ENCODE data around the gene TMEM161A. TPM values are rescaled to one million over a fixed set of nuclear protein-coding genes. Genes with fewer than 3 reads are reported as not detected.

The TMEM161A gene
- total and polyA plus RNA-seq, 2 of the 13 experiments (the other 11 are each of a cell fraction or from before 2014, with no cell fraction given), result 25.9 to 31.4 TPM

DNA sequence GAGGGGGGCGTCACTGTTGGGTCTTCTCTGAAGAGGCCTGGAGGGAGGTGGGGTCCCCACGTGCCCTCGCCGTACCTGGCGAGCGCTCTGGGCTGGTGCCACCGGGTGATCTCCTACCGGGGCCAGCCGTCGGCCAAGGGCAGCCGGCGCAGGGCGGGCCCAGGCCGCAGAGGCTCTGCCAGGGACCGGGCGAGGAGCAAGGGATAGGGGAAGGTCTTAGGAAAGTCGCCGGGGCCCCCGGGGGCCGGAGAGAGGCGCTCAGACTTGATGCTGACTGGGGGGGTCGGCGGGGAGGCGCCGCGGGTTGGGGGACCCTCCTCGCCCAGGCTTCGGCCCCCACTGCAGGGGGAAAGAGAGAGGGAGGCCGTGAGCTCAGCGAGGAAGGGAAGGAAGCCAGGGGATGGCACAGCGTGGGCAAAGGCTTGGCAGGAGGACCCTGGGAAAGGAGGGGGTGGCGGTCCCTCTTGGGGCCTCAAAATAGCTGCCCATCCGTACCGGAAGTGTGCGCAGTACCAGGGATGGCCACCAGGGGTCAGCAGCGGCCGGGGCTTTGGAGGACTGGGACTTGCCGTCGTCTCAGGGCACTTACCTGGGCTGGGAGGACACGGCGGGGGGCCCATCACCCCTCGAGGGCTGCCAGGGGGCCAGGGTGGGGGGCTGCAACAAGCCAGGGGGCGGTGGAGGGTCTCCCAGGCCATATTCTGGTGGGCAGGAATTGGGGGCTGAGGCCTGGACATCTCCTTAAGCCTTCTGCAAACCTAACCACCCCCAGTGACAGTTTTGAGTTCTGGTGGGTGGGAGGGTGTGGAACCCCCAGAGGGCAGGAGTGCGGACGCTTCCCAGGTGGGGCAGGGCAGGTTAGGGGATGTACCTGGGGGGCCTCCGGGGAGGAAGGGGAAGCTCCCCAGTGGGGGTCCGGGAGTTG lies 7.7 kb upstream of the TMEM161A start (continued):
- TF ChIP-seq THAP11 (CRISPR knock-in tag; IDR thresholded peaks at IDR 0.05) (peak; percentile 33; the same call in 1 of the 2 replicates), ZNF883 (CRISPR knock-in tag; IDR thresholded peaks at IDR 0.05; ENCODE audit: not compliant biosample characterization) (no peak), XRCC5 (optimal IDR thresholded peaks at IDR 0.05; ENCODE audit: low read length) (peak; percentile 24), ARNT2 (CRISPR knock-in tag; IDR thresholded peaks at IDR 0.05; ENCODE audit: low read depth) (peak; percentile 31; the same call in 1 of the 2 replicates), PHF5A (CRISPR knock-in tag; IDR thresholded peaks at IDR 0.05; ENCODE audit: low read depth, unreplicated experiment) (peak; percentile 33), RFX5 (IDR thresholded peaks at IDR 0.05; ENCODE audit: low read depth, low read length) (peak; percentile 27; the same call in 1 of the 2 replicates), SMC3 (IDR thresholded peaks at IDR 0.05; ENCODE audit: low read length) (peak; percentile 55; the same call in 1 of the 2 replicates), ERF (CRISPR knock-in tag; IDR thresholded peaks at IDR 0.05) (0 out of 2 replicates have a peak, but pooled peaks have one; percentile 37), NCOR1 (IDR thresholded peaks at IDR 0.05; ENCODE audit: borderline replicate concordance, low read length) (no peak), HNRNPL (IDR thresholded peaks at IDR 0.05; ENCODE audit: low read depth, low read length) (0 out of 2 replicates have a peak, but pooled peaks have one; percentile 33), MAZ (IDR thresholded peaks at IDR 0.05; ENCODE audit: borderline replicate concordance, low read depth, low read length) (no peak), MAZ (CRISPR knock-in tag; IDR thresholded peaks at IDR 0.05; ENCODE audit: low read depth) (no peak), GPN1 (CRISPR knock-in tag; IDR thresholded peaks at IDR 0.05; ENCODE audit: borderline replicate concordance) (no peak), GABPA (IDR thresholded peaks at IDR 0.05; ENCODE audit: low read depth, low read length) (no peak), GABPA (CRISPR knock-in tag; IDR thresholded peaks at IDR 0.05; ENCODE audit: low read depth) (peak; percentile 63), GATAD2A (CRISPR knock-in tag; IDR thresholded peaks at IDR 0.05) (0 out of 2 replicates have a peak, but pooled peaks have one; percentile 24), ZNF225 (CRISPR knock-in tag; IDR thresholded peaks at IDR 0.05) (0 out of 2 replicates have a peak, but pooled peaks have one; percentile 21)
- TF ChIP-seq, protein P1, sequence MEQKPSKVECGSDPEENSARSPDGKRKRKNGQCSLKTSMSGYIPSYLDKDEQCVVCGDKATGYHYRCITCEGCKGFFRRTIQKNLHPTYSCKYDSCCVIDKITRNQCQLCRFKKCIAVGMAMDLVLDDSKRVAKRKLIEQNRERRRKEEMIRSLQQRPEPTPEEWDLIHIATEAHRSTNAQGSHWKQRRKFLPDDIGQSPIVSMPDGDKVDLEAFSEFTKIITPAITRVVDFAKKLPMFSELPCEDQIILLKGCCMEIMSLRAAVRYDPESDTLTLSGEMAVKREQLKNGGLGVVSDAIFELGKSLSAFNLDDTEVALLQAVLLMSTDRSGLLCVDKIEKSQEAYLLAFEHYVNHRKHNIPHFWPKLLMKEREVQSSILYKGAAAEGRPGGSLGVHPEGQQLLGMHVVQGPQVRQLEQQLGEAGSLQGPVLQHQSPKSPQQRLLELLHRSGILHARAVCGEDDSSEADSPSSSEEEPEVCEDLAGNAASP (CRISPR knock-in tag; IDR thresholded peaks at IDR 0.05; ENCODE audit: borderline replicate concordance), result 0 out of 2 replicates have a peak, but pooled peaks have one; percentile 36
- TF ChIP-seq, protein P2, sequence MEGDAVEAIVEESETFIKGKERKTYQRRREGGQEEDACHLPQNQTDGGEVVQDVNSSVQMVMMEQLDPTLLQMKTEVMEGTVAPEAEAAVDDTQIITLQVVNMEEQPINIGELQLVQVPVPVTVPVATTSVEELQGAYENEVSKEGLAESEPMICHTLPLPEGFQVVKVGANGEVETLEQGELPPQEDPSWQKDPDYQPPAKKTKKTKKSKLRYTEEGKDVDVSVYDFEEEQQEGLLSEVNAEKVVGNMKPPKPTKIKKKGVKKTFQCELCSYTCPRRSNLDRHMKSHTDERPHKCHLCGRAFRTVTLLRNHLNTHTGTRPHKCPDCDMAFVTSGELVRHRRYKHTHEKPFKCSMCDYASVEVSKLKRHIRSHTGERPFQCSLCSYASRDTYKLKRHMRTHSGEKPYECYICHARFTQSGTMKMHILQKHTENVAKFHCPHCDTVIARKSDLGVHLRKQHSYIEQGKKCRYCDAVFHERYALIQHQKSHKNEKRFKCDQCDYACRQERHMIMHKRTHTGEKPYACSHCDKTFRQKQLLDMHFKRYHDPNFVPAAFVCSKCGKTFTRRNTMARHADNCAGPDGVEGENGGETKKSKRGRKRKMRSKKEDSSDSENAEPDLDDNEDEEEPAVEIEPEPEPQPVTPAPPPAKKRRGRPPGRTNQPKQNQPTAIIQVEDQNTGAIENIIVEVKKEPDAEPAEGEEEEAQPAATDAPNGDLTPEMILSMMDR (CRISPR knock-in tag; IDR thresholded peaks at IDR 0.05), result peak; percentile 98
- TF ChIP-seq, protein P3, sequence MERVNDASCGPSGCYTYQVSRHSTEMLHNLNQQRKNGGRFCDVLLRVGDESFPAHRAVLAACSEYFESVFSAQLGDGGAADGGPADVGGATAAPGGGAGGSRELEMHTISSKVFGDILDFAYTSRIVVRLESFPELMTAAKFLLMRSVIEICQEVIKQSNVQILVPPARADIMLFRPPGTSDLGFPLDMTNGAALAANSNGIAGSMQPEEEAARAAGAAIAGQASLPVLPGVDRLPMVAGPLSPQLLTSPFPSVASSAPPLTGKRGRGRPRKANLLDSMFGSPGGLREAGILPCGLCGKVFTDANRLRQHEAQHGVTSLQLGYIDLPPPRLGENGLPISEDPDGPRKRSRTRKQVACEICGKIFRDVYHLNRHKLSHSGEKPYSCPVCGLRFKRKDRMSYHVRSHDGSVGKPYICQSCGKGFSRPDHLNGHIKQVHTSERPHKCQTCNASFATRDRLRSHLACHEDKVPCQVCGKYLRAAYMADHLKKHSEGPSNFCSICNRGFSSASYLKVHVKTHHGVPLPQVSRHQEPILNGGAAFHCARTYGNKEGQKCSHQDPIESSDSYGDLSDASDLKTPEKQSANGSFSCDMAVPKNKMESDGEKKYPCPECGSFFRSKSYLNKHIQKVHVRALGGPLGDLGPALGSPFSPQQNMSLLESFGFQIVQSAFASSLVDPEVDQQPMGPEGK (CRISPR knock-in tag; IDR thresholded peaks at IDR 0.05), result peak; percentile 28; the same call in 1 of the 2 replicates
- TF ChIP-seq, protein P4, sequence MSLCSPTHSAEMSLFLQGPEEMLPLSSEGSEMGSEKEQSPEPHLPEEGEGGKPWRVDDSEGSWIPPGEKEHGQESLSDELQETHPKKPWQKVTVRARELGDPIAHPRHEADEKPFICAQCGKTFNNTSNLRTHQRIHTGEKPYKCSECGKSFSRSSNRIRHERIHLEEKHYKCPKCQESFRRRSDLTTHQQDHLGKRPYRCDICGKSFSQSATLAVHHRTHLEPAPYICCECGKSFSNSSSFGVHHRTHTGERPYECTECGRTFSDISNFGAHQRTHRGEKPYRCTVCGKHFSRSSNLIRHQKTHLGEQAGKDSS (CRISPR knock-in tag; IDR thresholded peaks at IDR 0.05; ENCODE audit: borderline replicate concordance, low read depth), result 0 out of 2 replicates have a peak, but pooled peaks have one; percentile 14
- TF ChIP-seq, protein P5, sequence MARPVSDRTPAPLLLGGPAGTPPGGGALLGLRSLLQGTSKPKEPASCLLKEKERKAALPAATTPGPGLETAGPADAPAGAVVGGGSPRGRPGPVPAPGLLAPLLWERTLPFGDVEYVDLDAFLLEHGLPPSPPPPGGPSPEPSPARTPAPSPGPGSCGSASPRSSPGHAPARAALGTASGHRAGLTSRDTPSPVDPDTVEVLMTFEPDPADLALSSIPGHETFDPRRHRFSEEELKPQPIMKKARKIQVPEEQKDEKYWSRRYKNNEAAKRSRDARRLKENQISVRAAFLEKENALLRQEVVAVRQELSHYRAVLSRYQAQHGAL (CRISPR knock-in tag; IDR thresholded peaks at IDR 0.05; ENCODE audit: not compliant biosample characterization), result no peak
